Fibroblast of villous mesenchyme (primary cell): Measurements from ENCODE around the gene NPC1. TPM values are rescaled to one million over a fixed set of nuclear protein-coding genes. Genes with fewer than 3 reads are reported as not detected.
"Not testable (repeated sequence)": the region's sequence is repeated elsewhere in the genome, so short reads cannot be mapped to it uniquely, and the experiment has no call there.

Source experiments
- DNase-seq: peaks from one replicate; pipeline ENCODE4 v3.0.0-alpha.2; 2010; ENCODE audit warnings: low read depth
- H3K4me3 ChIP-seq: 2 replicates; pipeline ENCODE4 v1.5.1; 2011; ENCODE audit warnings: low read depth, mild to moderate bottlenecking, low read length
- CTCF ChIP-seq: IDR thresholded peaks from 2 replicates; pipeline ENCODE4 v1.5.1; 2012; ENCODE audit warnings: low read depth, mild to moderate bottlenecking, low read length; ENCODE audit not compliant: insufficient read depth
- total RNA-seq: library from RNA; depleted of rRNA; stranded (reverse); fragments of >200 nt; gene quantifications from 2 replicates; pipeline ENCODE4 v1.2.3, GENCODE V29; 2012

Gene NPC1
- total RNA-seq, 1 donor, result 38.4 TPM

- no peak for DNase-seq
- no peak for TF ChIP-seq CTCF
- no peak overlapping the region for H3K4me3 ChIP-seq
These were observed 8.1 kb downstream of the NPC1 start for GRCh38 chr18:23578067-23578701.

- H3K4me3 ChIP-seq, result not testable (repeated sequence)
These were observed 8.8 kb downstream of the NPC1 start for GRCh38 chr18:23577521-23577920.

GRCh38 chr18:23575309-23575651 lies 11.0 kb downstream of the NPC1 start:
- no peak for DNase-seq
- H3K4me3 ChIP-seq, result no peak overlapping the region
- TF ChIP-seq CTCF, result no peak

More at GRCh38 chr18:23577521-23577920, 8.8 kb downstream of the NPC1 start:
- not testable (repeated sequence) for DNase-seq

GRCh38 chr18:23574611-23575308 lies 11.5 kb downstream of the NPC1 start:
- no peak overlapping the region for H3K4me3 ChIP-seq
- no peak for TF ChIP-seq CTCF
- DNase-seq, result peak; percentile 6

GRCh38 chr18:23573626-23574431 lies 12.5 kb downstream of the NPC1 start:
- DNase-seq, result peak; percentile 88
- no peak for TF ChIP-seq CTCF
- no peak overlapping the region for H3K4me3 ChIP-seq

- DNase-seq, result no peak
- no peak for TF ChIP-seq CTCF
These were observed 13.3 kb downstream of the NPC1 start for GRCh38 chr18:23573020-23573419.

GRCh38 chr18:23572570-23572969 lies 13.7 kb downstream of the NPC1 start:
- no peak for DNase-seq
- TF ChIP-seq CTCF, result no peak
- no peak overlapping the region for H3K4me3 ChIP-seq

More at GRCh38 chr18:23573020-23573419, 13.3 kb downstream of the NPC1 start:
- H3K4me3 ChIP-seq, result no peak overlapping the region
